GM18873 (cell line): ENCODE results near the gene UNC5B.

Source experiments
- ATAC-seq: cut with Tn5 transposase; IDR thresholded peaks from one replicate; pipeline ENCODE4 v1.9.1; 2021; ENCODE audit warnings: mild to moderate bottlenecking, moderate library complexity, moderate number of reproducible peaks; ENCODE audit not compliant: unreplicated experiment, low FRiP score

Gene UNC5B

DNA sequence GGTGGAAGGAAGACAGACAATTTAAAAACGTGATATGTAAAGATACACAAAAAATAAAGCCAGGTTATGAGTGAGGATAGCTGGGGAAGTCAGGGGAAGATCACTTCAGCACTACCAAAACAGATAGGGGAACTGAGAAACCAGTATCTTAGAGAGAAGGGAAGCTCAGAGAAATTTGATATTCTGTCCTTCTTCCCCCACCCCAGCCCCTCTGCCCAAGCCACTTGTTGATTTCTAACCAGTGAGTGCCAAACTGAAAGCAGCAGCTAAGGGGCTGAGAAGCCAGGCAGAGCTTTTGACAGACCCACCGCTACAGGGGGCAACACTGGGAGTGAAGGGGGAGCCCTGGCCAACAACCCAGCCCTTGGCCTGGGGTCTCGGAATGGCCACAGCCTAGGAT, 97.5 kb downstream of the UNC5B start:
- ATAC-seq: no peak

DNA sequence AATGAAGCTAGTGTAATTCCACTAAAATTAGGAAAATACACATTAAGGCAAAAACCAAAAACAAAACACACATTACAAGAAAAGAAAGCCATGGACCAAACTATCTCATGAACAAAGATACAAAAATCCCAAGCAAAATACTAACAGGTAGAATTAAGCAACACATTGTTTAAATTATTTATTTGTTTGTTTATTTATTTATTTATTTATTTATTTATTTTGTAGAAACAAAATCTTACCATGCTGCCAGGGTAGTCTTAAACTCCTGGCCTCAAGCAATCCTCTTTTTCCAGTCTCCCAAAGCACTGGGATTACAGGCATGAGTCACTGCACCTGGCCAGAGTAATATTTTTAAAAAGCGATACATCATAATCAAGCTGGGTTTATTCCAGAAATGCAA, 99.8 kb downstream of the UNC5B start:
- ATAC-seq: no peak

DNA sequence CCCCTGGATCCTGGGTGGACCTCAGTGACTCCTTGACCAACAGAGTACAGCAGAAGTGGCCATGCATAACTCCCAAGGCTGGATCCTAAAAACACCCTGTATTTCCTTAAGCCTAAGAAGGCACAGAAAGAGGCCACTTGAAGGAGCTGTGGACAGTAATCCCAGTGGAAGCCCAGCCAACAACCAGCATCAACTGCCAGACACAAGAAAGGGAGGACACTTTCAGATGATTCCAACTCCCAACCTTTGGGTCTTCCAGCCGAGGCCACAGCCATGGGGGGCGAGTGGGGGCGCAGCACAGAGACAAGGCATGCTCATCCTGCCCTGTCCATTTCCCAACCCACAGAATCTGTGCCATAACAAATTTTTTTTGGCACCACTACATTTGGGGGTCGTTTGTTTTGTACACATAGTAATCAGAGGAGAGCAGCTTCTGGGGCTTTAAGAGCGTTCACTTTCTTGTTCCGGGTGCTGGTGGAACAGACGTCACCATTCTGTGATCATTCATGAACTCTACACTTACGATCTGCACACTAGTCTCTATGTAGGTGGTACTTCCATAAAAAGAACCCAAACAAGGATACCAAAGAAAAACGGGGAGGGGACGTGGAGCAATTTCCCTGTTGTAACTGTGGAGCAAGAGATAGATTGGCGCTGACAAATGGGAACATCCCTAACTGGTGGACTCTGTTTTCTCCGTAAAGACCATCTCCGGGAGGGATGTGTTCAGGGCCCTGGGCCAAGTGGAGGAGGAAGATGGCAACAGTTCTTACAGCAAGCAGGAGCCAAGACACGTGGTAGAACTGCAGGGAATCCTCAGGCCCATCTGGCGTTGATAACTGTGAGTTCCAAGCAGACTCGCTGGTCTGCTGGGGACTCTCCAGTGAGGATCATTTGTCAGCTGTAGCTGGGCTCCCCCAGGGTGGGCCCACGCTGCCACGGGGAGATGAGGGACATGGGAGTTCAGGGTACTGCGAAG, 100.7 kb downstream of the UNC5B start:
- ATAC-seq: no peak

DNA sequence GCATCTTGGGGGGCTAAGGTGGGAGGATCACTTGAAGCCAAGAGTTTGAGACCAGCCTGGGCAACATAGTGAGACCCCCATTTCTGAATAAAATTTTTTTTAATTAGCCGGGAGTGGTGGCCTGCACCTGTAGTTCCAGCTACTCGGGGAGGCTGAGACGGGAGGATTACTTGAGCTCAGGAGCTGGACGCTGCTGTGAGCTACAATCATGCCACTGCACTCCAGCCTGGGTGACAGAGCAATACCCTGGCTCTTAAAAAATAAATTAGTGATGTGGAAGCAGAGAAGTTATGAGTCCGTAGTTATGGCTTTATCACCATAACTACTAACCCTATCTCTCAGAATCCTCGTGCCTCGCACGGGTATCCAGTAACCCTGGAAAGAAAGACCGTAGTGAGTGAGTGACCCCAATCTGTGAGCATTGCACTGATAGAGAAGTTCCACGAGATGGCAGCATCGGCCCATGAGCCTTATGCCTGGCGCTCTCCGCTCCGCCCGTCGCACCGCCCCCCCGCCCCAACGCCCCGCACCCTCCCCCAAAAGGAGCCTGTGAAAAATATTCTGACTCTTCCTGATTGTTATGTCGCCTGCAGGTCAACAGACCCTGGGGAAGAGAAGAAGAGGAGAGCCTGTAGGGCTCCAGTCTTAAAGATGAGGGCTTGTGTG, 101.8 kb downstream of the UNC5B start:
- no peak for ATAC-seq

DNA sequence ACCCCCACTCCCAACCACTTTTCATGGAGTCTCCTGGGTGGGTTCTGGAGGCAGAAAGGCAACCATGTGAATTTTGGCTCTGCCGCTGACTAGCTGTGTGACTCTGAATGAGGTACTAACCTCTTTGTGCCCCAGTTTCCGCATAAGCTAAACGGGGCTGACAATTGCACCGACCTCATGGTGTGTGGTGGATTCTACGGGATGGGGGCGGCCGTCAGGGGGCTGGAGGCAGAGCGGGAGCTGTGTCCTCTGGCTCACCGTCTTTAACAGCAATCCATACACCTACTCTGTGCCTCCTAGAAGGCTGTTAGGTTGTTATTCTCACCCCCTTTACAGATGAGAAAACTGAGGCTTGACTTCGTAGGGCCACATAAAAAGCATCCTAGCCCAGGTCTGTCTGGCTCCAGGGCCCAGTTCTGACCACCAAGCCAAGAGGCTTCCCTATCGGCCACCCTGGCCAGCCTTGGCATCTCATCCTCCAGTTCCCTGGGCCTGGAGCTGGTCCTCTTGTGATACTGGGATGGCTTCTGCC, 102.4 kb downstream of the UNC5B start:
- no peak for ATAC-seq

DNA sequence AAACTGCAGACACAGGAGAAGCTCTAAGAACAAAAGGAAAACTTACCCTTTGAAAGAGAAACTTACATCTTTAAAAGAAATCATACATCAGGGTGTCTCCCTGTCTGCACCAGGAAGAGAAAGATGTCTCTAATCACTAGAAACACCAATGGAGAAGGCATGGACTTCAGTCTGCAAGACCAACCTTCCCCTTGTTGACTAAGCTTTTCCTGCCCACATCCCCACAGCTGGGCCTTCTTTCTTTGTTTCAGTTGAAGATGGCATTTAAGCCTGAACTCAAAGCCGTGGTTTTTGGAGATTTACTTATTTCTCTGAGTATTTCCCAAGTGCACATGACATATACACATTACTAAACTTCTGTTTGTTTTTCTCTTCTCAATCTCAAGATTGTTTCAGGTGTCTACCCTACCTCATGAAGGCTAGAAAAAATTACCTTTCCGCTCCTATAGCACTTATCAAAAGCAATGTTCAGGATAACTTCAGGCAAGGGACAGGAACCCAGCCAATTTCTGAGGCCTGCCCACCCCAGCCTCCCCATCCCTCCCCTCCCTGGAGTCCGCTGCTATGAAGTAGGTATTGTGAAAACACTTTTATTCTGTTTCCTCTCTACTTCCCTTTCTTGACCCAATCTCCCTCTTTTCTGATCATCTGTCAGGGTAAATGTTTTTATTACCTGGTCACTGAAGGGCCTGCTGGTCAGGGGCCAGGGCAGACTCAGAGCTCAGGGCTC, 103.9 kb downstream of the UNC5B start:
- no peak for ATAC-seq

DNA sequence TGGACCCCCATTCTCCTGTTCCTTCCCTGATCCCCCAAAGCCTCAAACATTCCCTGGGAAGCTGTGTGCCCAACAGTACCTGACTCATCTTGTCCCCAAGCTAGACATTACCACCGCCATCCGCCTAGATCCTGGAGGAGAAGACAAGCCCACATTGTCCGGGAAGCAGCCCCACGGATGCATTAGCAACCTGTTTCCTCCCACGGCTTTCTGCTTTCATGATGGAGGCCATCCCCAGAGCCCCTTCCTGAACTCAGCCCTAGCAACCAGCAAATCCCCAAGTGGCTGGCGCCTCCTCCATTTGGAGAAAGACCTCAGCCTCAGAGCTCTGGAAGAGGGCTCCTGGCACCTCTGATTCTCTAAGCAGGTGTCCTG, 104.4 kb downstream of the UNC5B start:
- ATAC-seq: no peak

DNA sequence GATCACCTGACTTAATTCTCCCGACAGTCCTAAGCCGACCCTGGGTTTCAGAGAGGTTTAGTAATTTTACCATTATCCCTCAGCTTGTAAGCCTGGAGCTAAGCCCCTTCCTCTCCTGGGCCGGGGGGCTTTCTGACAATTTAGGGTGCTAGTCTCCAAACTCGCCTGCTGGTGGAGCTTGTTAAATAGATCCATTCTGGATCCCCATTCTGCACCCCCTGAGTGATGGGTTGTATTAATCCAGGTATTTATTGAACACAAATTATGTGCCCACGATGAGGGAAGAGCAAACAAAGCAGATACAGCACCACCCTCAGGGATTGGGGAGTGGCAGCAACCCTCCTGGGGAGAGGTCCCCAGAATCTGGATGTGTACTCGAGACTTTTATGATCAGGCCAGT, 105.4 kb downstream of the UNC5B start:
- no peak for ATAC-seq

DNA sequence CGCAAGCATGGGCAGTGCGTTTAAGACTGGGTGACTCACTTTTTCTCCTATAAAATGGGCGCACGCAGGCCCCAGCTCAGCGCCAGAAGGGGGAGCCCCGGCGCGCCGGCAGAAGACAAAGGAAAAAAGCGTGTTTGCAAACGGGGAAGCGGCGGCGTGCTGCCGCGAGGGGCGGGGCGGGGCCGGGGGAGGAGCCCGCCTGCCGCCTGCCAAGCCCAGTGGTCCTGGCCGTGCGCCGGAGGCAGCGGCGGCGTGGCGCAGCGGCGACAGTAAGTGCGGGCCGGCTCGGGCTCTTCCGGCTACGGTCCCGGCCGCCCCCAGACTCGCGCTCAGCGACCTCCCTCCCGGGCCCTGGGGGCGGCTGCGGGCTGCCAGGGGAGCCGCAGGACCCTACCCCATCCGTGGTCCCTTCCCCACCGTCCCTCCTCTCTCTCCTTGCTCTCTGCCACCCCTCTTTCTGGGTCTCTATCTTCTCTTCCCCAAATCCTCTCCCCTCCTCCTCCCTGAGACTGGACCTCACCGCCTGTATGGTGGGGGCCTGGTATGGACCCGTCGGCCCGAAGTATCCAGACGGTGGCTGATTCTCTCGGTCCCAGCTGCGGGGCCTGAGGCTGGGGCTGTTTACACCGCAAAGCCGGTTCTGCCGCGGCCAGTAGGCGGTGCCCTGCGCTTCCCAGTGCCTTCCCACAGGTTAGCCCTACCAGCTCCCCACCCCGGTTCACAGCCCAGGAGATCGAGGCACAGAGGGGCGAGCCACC, 106.9 kb downstream of the UNC5B start, which contains the start of gene SLC29A3:
TSS of gene SLC29A3 (plus strand) at position 218 of the 758 bp plus-strand sequence. CDS start at position 269, 51 bp downstream.
- no peak for ATAC-seq

DNA sequence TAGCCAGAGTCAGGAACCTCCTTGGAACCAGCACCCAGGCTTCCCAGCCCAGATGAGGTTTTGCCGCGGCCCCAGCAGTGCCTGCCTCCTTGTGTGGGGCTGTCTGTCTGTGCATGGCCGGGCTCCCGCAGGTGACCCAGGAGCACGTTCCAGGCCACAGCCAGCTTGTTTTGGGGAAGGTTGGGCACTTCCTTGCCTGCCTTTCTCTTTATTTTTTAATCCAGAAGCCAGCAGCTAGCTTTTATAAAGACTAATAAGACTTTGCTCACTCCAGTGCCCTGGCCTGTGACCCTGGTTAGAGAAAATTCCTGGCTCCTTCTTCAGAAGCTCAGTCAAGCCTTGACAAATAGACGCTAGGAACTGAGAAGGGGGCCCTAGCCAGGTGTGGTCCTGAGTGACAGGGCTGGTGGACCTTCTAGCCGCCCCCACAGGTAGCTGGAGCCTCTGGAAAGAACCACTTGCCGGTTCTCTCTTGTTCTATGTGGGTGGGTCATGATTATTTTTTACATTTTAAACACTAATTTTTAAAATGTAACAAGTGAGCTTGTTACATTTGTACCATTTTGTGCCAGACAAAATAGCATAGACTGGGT, 107.5 kb downstream of the UNC5B start:
- ATAC-seq: no peak

DNA sequence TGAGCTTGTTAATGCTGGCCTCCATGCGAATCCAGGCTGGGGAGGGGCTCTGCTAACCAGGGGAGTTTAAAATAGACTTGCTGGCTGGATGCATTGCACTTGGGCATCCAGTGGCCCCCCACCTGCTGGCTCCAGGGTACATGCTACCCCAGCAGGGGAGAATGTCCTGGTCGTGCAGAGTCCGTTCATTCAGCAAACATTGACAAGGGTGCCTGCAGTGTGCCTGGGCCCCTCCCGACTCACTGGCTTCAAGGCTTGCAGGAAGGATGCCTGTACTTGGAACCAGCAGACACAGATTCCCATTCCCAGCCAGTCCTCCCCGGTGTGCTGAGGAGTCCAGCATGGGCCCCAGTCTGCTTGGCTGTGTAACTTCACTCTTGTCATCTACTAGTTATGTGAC, 108.2 kb downstream of the UNC5B start:
- ATAC-seq: no peak

DNA sequence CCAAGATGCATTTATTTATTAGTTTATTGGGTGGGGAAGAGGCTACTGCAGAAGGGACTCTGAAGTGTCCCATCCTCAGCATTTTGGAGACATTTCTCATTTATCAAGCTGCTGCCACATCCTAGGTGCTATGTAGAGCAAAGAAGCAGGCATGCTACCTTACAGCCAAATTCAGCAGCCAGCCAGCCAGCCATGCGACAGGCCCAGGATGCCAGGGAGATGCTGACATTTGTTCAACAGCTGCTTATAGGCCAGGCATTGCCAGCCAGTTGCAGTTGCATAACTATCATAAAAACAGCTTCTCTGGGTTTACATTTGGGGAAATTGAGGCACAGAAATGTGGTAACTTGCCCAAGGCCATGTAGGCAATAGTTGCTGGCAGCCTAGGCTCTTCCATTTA, 109.0 kb downstream of the UNC5B start:
- ATAC-seq: no peak

DNA sequence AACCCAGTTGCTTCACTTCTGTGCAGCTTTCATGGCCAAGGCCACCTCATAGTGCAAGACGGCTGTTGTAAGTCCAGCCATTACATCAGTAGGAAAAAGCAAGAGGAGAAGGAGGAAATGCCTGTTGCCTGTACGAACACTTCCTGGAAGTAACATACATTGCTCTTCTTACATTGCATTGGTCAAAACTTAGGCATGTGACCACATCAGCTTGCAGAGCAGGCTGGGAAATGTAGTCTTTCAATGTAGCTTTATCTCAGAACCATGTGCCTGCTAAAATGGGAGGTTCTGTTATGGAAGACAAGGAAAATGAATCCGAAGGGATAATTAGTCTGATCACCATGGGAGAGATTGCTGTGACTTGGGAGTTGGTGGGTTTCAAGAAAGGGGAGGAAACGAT, 111.0 kb downstream of the UNC5B start:
- no peak for ATAC-seq

DNA sequence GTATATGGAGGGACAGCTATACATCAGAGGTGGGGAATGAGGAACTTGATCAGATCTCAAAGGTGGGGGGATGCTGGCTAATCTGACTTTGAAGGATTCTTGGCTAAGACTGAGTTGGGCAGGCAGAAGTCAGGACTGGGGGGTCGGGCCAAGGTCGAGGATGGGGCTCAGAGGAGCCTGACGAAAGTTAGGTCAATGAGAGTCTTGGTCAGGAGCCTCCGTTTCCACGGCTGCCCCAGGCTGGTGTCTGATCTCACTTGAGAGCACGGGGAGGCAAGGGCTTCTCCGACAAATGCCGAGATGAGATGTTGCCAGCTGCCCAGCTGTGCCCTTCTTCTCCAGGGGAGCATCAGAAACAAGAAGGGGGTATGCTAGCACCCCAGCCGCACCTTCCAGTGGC, 112.4 kb downstream of the UNC5B start:
- no peak for ATAC-seq

DNA sequence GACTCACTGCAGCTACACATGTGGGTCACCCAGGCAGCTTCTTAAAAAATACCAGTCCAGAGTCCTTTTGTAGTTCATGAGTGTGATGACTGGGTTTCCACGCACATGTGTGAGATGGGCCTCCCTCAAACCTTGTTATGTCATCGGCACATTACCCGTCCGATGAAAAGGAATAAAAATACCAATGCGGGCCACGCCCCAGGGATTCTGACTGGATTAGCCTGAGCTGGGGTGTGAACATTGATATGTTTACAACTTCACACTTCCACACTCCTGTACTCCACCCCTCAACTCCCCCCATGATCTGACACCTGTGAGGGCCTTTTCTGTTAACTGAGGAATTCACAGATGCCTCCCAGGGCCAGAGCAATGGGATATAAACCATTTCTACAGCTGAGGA, 112.9 kb downstream of the UNC5B start:
- ATAC-seq: no peak

DNA sequence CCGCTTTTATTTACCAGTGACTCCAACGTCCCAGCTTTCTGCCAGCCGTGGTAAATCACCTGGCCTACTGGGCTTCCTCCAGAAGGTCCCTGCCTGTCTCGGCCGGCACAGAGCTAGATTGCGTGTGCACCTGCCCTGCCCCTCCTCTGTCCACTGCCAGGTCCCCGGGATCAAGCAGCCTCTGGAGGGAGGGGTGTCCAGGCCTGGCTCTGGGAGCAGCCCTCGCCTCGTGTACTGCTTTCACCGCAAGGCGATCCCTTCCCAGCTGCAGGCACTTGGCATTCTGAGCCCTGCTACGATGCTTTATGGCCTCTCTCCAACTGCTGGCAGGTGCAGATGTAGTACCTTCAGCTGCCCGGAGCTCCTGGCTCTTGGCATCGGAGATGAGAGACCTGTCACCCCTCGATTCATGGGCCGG, 114.1 kb downstream of the UNC5B start:
- no peak for ATAC-seq

DNA sequence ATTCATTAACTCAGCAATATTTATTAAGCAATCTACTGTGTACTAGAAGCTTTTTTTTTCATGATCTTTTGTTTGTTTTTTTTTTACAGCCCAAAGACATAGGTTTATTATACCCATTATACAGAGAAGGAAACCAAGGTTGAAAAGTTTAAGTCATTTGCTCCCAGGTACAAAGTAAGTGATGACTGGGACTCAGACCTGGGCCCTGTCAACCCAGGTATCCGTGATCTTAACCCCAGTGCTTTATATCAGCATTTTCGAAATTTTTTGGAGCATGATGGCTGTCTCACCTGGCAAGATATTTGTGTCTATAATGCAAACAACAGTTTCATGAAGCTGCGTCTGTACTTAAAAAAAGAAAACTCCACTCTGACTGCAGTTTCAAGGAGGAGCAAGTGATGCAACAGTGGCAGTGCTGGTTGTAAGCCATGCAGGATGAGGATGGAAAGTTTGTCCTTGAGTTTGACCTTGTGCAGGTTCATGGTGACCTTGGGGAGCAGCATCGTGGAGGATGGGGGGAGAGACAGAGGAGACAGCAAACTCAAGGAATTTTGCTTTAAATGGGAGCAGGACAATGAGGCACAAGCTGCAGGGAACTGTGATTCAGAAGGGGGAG, 118.5 kb downstream of the UNC5B start:
- no peak for ATAC-seq

DNA sequence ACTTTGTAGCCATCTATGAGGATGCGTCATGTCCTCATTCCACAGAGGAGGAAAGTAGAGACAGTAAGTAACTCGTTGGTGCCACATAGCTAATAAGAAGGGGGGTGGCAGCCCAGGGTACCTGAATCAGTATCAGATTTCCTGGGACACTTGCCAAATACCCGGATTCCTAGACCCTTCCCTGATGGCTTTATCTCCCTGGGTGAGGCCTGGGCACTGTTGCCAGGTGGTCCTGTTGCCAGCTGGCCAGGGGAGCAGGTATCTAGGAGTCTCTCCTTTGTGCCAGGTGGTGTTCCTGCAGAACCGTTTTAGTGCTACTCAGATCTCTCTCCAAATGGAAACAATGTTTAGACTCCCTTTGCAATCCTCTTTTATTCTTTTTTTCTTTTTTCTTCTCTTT, 119.4 kb downstream of the UNC5B start:
- no peak for ATAC-seq

DNA sequence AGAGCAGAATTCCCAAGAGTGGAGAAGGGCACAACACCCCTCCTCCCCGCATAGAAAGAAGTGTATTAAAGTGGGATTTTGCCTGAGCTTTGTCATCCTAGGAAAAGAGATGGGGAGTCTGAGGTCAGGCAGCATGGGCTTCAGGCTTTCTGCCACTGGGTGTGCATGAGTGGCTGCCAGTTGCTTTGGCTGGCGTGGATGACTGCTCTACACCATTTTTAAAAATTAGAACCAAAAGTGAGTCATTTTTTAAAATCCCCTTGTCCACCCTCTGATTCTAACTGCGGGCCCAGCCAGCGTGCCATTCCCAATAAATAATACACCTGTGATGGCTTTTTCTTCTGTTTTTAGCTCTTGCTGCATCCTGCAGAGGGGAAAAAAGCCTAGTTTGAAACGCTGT, 120.1 kb downstream of the UNC5B start:
- ATAC-seq: no peak
